ENCODE measurements around the gene ZNF276.

The ZNF276 gene

GRCh38 chr16:89709166-89709565, 12.2 kb upstream of the ZNF276 start:
- no peaks in the 10 kb centered on the region for H4K20me1 ChIP-seq (ENCODE audit: insufficient read depth, low read length)
- H3K4me2 ChIP-seq (ENCODE audit: low read depth, low read length) = no peak overlapping the region
- no peak overlapping the region for H3K4me3 ChIP-seq (ENCODE audit: low read length)
- no peak overlapping the region for H3K27ac ChIP-seq (ENCODE audit: low read length)
- no peaks in the 10 kb centered on the region for H3K9me2 ChIP-seq (replicated peaks; ENCODE audit: insufficient read depth, low read length)
- no peaks in the 10 kb centered on the region for H3F3A ChIP-seq (ENCODE audit: insufficient read depth, low read length)
- no peaks in the 10 kb centered on the region for H3K36me3 ChIP-seq (replicated peaks; ENCODE audit: insufficient read depth, low read length)
- H3K4me1 ChIP-seq (ENCODE audit: low read length) = no peaks in the 10 kb centered on the region
- peaks cover 4% of the 10 kb centered on the region; the same call in 1 of the 2 replicates for H3K79me2 ChIP-seq (ENCODE audit: low read length)
- H3K9ac ChIP-seq (ENCODE audit: low read length) = no peak overlapping the region
- H3K27me3 ChIP-seq (replicated peaks; ENCODE audit: insufficient read depth, low read length) = no peaks in the 10 kb centered on the region
- TF ChIP-seq CTCF (IDR thresholded peaks at IDR 0.05; ENCODE audit: low read length) = no peak
- TF ChIP-seq EZH2 (optimal IDR thresholded peaks at IDR 0.05; ENCODE audit: low read depth, low read length) = no peak
- H3K9me3 ChIP-seq (replicated peaks; ENCODE audit: insufficient read depth, low read length) = no peaks in the 10 kb centered on the region
- DNase-seq = no peak
- H2AFZ ChIP-seq (ENCODE audit: low read length) = no peak overlapping the region

DNA sequence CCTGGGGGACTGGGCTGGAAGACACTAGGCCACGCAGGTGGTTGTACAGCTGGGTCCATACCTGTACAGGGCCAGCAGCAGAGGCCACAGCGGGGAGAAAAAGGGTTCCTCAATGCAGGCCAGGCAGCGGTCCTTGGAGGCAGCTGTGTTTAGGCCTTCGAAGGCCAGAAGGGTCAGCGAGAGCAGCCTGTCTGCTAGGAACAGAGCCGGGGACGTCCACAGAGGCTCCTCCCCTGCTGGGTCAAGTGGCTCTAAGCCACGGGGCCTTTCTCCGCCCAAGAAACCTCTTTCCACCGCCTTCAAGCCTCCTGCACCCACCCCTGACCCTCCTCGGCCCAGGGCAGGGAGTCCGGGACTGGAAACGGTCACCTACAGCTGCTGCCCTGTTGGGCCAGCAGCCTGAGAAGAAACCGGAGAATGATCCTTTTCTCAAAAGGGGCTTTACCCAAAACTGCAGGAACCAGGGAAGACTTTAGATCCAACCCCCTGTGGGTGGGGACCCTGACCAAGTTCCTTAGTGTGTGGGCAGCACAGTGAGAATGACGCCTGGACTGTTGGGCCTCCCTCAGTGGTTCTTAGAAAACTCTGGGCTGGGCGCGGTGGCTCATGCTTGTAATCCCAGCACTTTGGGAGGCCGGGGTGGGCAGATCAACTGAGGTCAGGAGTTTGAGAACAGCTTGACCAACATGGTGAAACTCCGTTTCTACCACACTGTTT, 11.5 kb upstream of the ZNF276 start:
- H2AFZ ChIP-seq (ENCODE audit: low read length) = no peak overlapping the region
- peaks cover 4% of the 10 kb centered on the region; the same call in 1 of the 2 replicates for H3K79me2 ChIP-seq (ENCODE audit: low read length)
- no peak overlapping the region for H3K4me3 ChIP-seq (ENCODE audit: low read length)
- H3K9me3 ChIP-seq (replicated peaks; ENCODE audit: insufficient read depth, low read length) = no peaks in the 10 kb centered on the region
- H3K36me3 ChIP-seq (replicated peaks; ENCODE audit: insufficient read depth, low read length) = no peaks in the 10 kb centered on the region
- H3K9me2 ChIP-seq (replicated peaks; ENCODE audit: insufficient read depth, low read length) = no peaks in the 10 kb centered on the region
- H3K4me2 ChIP-seq (ENCODE audit: low read depth, low read length) = no peak overlapping the region
- TF ChIP-seq CTCF (IDR thresholded peaks at IDR 0.05; ENCODE audit: low read length) (no peak), EZH2phosphoT487 (IDR thresholded peaks at IDR 0.05; ENCODE audit: low read length) (no peak), EZH2 (optimal IDR thresholded peaks at IDR 0.05; ENCODE audit: low read depth, low read length) (no peak)
- no peak for DNase-seq
- H3F3A ChIP-seq (ENCODE audit: insufficient read depth, low read length) = no peaks in the 10 kb centered on the region
- no peaks in the 10 kb centered on the region for H3K4me1 ChIP-seq (ENCODE audit: low read length)
- H4K20me1 ChIP-seq (ENCODE audit: insufficient read depth, low read length) = no peaks in the 10 kb centered on the region
- no peak overlapping the region for H3K27ac ChIP-seq (ENCODE audit: low read length)
- H3K27me3 ChIP-seq (replicated peaks; ENCODE audit: insufficient read depth, low read length) = no peaks in the 10 kb centered on the region
- no peak overlapping the region for H3K9ac ChIP-seq (ENCODE audit: low read length)

GRCh38 chr16:89710709-89711564, 10.4 kb upstream of the ZNF276 start:
- Histone ChIP-seq H3K4me3 (ENCODE audit: low read length) (no peak overlapping the region), H3K9me3 (replicated peaks; ENCODE audit: insufficient read depth, low read length) (no peaks in the 10 kb centered on the region), H3F3A (ENCODE audit: insufficient read depth, low read length) (no peaks in the 10 kb centered on the region), H3K9ac (ENCODE audit: low read length) (no peak overlapping the region), H4K20me1 (ENCODE audit: insufficient read depth, low read length) (no peaks in the 10 kb centered on the region), H3K9me2 (replicated peaks; ENCODE audit: insufficient read depth, low read length) (no peaks in the 10 kb centered on the region), H3K27ac (ENCODE audit: low read length) (no peak overlapping the region), H3K4me2 (ENCODE audit: low read depth, low read length) (no peak overlapping the region), H3K4me1 (ENCODE audit: low read length) (no peaks in the 10 kb centered on the region), H3K79me2 (ENCODE audit: low read length) (peaks cover 4% of the 10 kb centered on the region; the same call in 1 of the 2 replicates), H2AFZ (ENCODE audit: low read length) (no peak overlapping the region), H3K27me3 (replicated peaks; ENCODE audit: insufficient read depth, low read length) (no peaks in the 10 kb centered on the region), H3K36me3 (replicated peaks; ENCODE audit: insufficient read depth, low read length) (no peaks in the 10 kb centered on the region)
- no peak for DNase-seq
- TF ChIP-seq EZH2 (optimal IDR thresholded peaks at IDR 0.05; ENCODE audit: low read depth, low read length) = no peak
